ENCODE measurements around the gene MEGF8. TPM values are rescaled to one million over a fixed set of nuclear protein-coding genes. Genes with fewer than 3 reads are reported as not detected.

MEGF8 gene
- total and polyA plus RNA-seq, 9 of the 15 experiments (the other 6 are each of a cell fraction or from before 2014, with no cell fraction given) = 0.28 to 13.1 (median 3.0) TPM

DNA sequence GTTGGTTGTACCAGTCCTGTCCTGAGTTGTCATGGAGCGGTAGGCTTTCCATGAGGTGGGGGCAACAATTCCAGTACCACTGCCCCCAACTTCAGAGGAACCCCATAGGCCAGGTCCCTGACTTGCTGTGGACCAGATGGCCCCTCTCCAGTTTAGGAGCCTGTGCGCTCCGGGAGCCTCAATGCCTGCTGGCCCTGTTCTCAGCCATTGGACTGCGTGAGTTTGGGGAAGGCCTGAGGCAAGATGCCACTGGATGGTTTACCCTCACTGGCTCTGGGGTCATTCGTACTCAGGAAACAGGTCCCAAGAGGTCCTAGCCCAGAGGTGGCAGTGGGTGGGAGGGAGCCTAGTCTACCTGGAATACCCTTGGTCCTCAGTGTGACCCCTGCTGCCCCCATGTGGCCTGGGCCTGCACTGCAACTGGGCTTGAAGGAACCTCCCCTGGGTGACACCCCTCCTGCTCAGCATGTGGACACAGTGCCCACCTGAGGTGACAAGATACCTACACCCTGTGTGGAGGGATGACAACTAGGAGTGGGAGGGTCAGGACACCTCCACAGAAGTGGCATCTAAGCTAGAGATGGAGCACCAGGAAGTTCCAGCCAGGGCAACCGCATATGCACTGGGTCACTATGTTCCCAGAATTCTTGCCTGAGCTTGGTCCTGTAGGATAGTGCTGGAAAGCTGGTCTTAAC lies 29.5 kb upstream of the MEGF8 start (continued):
- TF ChIP-seq, protein P1, sequence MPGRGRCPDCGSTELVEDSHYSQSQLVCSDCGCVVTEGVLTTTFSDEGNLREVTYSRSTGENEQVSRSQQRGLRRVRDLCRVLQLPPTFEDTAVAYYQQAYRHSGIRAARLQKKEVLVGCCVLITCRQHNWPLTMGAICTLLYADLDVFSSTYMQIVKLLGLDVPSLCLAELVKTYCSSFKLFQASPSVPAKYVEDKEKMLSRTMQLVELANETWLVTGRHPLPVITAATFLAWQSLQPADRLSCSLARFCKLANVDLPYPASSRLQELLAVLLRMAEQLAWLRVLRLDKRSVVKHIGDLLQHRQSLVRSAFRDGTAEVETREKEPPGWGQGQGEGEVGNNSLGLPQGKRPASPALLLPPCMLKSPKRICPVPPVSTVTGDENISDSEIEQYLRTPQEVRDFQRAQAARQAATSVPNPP (IDR thresholded peaks at IDR 0.05; ENCODE audit: borderline replicate concordance, insufficient read depth, insufficient read length) = no peak
- TF ChIP-seq MTA1 (IDR thresholded peaks at IDR 0.05; ENCODE audit: borderline replicate concordance) (peak; percentile 14; the same call in 1 of the 2 replicates), SMC3 (conservative IDR thresholded peaks at IDR 0.05; ENCODE audit: insufficient read depth, low read depth, low read length) (peak; percentile 86), CHD2 (IDR thresholded peaks at IDR 0.05; ENCODE audit: low read depth, low read length) (no peak), LCOR (CRISPR knock-in tag; IDR thresholded peaks at IDR 0.05) (no peak), CHCHD3 (CRISPR knock-in tag; IDR thresholded peaks at IDR 0.05) (0 out of 2 replicates have a peak, but pooled peaks have one; percentile 6), SMAD1 (IDR thresholded peaks at IDR 0.05; ENCODE audit: low read depth, low read length, partially characterized antibody) (no peak), ZNF668 (CRISPR knock-in tag; IDR thresholded peaks at IDR 0.05) (no peak), EP300 (IDR thresholded peaks at IDR 0.05; ENCODE audit: low read length) (no peak), HSF4 (CRISPR knock-in tag; IDR thresholded peaks at IDR 0.05; ENCODE audit: borderline replicate concordance) (no peak), ZNF764 (CRISPR knock-in tag; IDR thresholded peaks at IDR 0.05; ENCODE audit: low read depth) (0 out of 2 replicates have a peak, but pooled peaks have one; percentile 26), ZNF696 (CRISPR knock-in tag; conservative IDR thresholded peaks at IDR 0.05) (no peak)
- TF ChIP-seq, protein P2, sequence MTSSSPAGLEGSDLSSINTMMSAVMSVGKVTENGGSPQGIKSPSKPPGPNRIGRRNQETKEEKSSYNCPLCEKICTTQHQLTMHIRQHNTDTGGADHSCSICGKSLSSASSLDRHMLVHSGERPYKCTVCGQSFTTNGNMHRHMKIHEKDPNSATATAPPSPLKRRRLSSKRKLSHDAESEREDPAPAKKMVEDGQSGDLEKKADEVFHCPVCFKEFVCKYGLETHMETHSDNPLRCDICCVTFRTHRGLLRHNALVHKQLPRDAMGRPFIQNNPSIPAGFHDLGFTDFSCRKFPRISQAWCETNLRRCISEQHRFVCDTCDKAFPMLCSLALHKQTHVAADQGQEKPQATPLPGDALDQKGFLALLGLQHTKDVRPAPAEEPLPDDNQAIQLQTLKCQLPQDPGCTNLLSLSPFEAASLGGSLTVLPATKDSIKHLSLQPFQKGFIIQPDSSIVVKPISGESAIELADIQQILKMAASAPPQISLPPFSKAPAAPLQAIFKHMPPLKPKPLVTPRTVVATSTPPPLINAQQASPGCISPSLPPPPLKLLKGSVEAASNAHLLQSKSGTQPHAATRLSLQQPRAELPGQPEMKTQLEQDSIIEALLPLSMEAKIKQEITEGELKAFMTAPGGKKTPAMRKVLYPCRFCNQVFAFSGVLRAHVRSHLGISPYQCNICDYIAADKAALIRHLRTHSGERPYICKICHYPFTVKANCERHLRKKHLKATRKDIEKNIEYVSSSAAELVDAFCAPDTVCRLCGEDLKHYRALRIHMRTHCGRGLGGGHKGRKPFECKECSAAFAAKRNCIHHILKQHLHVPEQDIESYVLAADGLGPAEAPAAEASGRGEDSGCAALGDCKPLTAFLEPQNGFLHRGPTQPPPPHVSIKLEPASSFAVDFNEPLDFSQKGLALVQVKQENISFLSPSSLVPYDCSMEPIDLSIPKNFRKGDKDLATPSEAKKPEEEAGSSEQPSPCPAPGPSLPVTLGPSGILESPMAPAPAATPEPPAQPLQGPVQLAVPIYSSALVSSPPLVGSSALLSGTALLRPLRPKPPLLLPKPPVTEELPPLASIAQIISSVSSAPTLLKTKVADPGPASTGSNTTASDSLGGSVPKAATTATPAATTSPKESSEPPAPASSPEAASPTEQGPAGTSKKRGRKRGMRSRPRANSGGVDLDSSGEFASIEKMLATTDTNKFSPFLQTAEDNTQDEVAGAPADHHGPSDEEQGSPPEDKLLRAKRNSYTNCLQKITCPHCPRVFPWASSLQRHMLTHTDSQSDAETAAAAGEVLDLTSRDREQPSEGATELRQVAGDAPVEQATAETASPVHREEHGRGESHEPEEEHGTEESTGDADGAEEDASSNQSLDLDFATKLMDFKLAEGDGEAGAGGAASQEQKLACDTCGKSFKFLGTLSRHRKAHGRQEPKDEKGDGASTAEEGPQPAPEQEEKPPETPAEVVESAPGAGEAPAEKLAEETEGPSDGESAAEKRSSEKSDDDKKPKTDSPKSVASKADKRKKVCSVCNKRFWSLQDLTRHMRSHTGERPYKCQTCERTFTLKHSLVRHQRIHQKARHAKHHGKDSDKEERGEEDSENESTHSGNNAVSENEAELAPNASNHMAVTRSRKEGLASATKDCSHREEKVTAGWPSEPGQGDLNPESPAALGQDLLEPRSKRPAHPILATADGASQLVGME (CRISPR knock-in tag; IDR thresholded peaks at IDR 0.05) = no peak

All from K562 (cell line).